ENCODE results near the gene ZFHX3. TPM values are rescaled to one million over a fixed set of nuclear protein-coding genes. Genes with fewer than 3 reads are reported as not detected.

The ZFHX3 gene
- total RNA-seq, 2 donors from 2014 or later, result 9.2 to 18.9 TPM

- DNase-seq (ENCODE audit: low spot score), result no peak
- Histone ChIP-seq H3K27ac (peak overlapping the region; percentile 13 to 41), H3K36me3 (no peaks in the 10 kb centered on the region), H3K4me1 (peaks cover 0 to 58% of the 10 kb centered on the region in 2 donors), H3K9me3 (no peaks in the 10 kb centered on the region), H3K27me3 (no peaks in the 10 kb centered on the region), H3K4me3 (no peak overlapping the region)
- TF ChIP-seq CTCF (IDR thresholded peaks at IDR 0.05), result no peak
These were observed 4.0 kb downstream of the ZFHX3 start for GRCh38 chr16:73043828-73044467.

- no peak for DNase-seq (ENCODE audit: low spot score)
- Histone ChIP-seq H3K36me3 (no peaks in the 10 kb centered on the region), H3K27ac (peak overlapping the region in 1 of 2 donors; percentile 13), H3K27me3 (no peaks in the 10 kb centered on the region), H3K4me3 (no peak overlapping the region), H3K4me1 (peaks cover 0 to 56% of the 10 kb centered on the region in 2 donors), H3K9me3 (no peaks in the 10 kb centered on the region)
- no peak for TF ChIP-seq CTCF (IDR thresholded peaks at IDR 0.05)
These were observed 5.1 kb downstream of the ZFHX3 start for GRCh38 chr16:73042807-73043206.

- Histone ChIP-seq H3K4me1 (peaks cover 0 to 60% of the 10 kb centered on the region in 2 donors), H3K27ac (no peak overlapping the region), H3K4me3 (no peak overlapping the region), H3K36me3 (no peaks in the 10 kb centered on the region), H3K27me3 (no peaks in the 10 kb centered on the region), H3K9me3 (no peaks in the 10 kb centered on the region)
- no peak for DNase-seq (ENCODE audit: low spot score)
- no peak for TF ChIP-seq CTCF (IDR thresholded peaks at IDR 0.05)
These were observed 6.3 kb downstream of the ZFHX3 start for GRCh38 chr16:73041676-73042075.

- Histone ChIP-seq H3K36me3 (no peaks in the 10 kb centered on the region), H3K27me3 (no peaks in the 10 kb centered on the region), H3K9me3 (no peaks in the 10 kb centered on the region), H3K4me3 (no peak overlapping the region), H3K4me1 (peaks cover 0 to 60% of the 10 kb centered on the region in 2 donors), H3K27ac (no peak overlapping the region)
- no peak for TF ChIP-seq CTCF (IDR thresholded peaks at IDR 0.05)
- no peak for DNase-seq (ENCODE audit: low spot score)
These were observed 7.1 kb downstream of the ZFHX3 start for GRCh38 chr16:73040735-73041402.

- Histone ChIP-seq H3K27me3 (no peaks in the 10 kb centered on the region), H3K36me3 (no peaks in the 10 kb centered on the region), H3K27ac (no peak overlapping the region), H3K9me3 (no peaks in the 10 kb centered on the region), H3K4me3 (no peak overlapping the region), H3K4me1 (peaks cover 0 to 57% of the 10 kb centered on the region in 2 donors)
- no peak for DNase-seq (ENCODE audit: low spot score)
- no peak for TF ChIP-seq CTCF (IDR thresholded peaks at IDR 0.05)
These were observed 7.8 kb downstream of the ZFHX3 start for GRCh38 chr16:73040136-73040535.

All from right atrium auricular region (tissue), 2 donors.